HG03558 (cell line): ENCODE data around the gene STRIP2.
"Not testable (repeated sequence)": the region's sequence is repeated elsewhere in the genome, so short reads cannot be mapped to it uniquely, and the experiment has no call there.

Experiments used
- ATAC-seq: cut with Tn5 transposase; IDR thresholded peaks from one replicate; pipeline ENCODE4 v1.9.1; 2021; ENCODE audit warnings: moderate number of reproducible peaks; ENCODE audit not compliant: unreplicated experiment; ENCODE audit errors: extremely low read depth

STRIP2 gene

GRCh38 chr7:129481376-129481775 is 47.1 kb downstream of the STRIP2 start:
- ATAC-seq = not testable (repeated sequence)

GRCh38 chr7:129482781-129483180 is 48.5 kb downstream of the STRIP2 start:
- ATAC-seq = no peak

GRCh38 chr7:129489491-129489890 is 55.3 kb downstream of the STRIP2 start:
- ATAC-seq = no peak

GRCh38 chr7:129492391-129492790 is 58.2 kb downstream of the STRIP2 start:
- no peak for ATAC-seq

- ATAC-seq = no peak
These were observed 59.3 kb downstream of the STRIP2 start for GRCh38 chr7:129493555-129493954.

GRCh38 chr7:129494041-129494440 is 59.8 kb downstream of the STRIP2 start:
- ATAC-seq = no peak

GRCh38 chr7:129495987-129496386 is 61.8 kb downstream of the STRIP2 start:
- ATAC-seq = no peak

GRCh38 chr7:129496653-129497052 is 62.4 kb downstream of the STRIP2 start:
- no peak for ATAC-seq

- no peak for ATAC-seq
These were observed 62.9 kb downstream of the STRIP2 start for GRCh38 chr7:129497156-129497555.

GRCh38 chr7:129498021-129498420 is 63.8 kb downstream of the STRIP2 start:
- no peak for ATAC-seq

- ATAC-seq = no peak
These were observed 65.8 kb downstream of the STRIP2 start for GRCh38 chr7:129499999-129500398.

GRCh38 chr7:129501760-129502707 is 67.8 kb downstream of the STRIP2 start, which contains the start of gene SMKR1:
Gene SMKR1 (plus strand): TSS chr7:129502531. CDS start chr7:129502825, 294 bp downstream.
- ATAC-seq = peak; percentile 70

- ATAC-seq = no peak
These were observed 68.8 kb downstream of the STRIP2 start for GRCh38 chr7:129502708-129503685.

- ATAC-seq = no peak
These were observed 69.5 kb downstream of the STRIP2 start for GRCh38 chr7:129503725-129504124.

- ATAC-seq = no peak
These were observed 78.0 kb downstream of the STRIP2 start for GRCh38 chr7:129512192-129512591.

- no peak for ATAC-seq
These were observed 79.3 kb downstream of the STRIP2 start for GRCh38 chr7:129513546-129513945.

- ATAC-seq = no peak
These were observed 80.5 kb downstream of the STRIP2 start for GRCh38 chr7:129514683-129515082.

- ATAC-seq = no peak
These were observed 81.1 kb downstream of the STRIP2 start for GRCh38 chr7:129515381-129515780.

GRCh38 chr7:129517931-129518330 is 83.7 kb downstream of the STRIP2 start:
- ATAC-seq = no peak

- ATAC-seq = no peak
These were observed 85.2 kb downstream of the STRIP2 start for GRCh38 chr7:129519464-129519863.
